Measurements from ENCODE around the gene ACO2.

The ACO2 gene

DNA sequence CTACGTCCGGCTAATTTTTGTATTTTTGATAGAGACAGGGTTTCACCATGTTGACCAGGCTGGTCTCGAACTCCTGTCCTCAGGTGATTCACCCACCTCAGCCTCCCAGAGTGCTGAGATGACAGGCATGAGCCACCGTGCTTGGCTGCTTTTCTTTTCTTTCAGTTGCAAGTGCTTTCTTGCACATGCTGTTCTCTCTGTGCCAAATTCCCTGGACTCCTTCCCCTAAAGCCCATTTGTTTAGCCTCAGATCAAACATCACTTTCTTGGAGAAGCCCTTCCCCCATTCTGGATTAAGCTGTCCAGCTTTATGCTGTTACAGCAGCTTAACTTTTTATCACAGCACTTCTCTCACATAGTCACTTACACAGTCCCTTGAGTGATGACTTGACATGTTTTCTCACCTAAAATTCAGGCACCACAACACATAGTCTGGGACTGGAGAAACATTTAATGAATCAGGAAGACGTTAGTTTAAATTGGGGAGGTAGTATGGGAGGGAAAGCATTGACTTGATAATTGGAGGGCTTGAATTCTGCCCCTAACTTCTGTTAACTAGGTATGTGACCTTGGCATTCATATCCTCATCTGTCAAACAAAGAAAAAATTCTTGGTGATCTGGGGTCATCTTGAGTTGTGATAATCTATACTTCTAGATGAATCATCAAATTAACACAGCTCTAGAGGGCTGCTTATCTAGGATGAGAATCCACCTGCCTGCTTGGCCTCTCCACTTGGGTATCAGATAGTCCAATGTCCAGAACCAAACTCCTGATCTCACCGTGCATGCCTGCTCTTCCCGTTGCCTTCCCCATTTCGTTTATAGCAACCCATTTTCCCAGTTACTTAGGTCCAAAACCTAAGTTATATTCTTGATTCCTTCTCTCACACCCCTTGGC lies 18.4 kb downstream of the ACO2 start:
- H3K27ac ChIP-seq, result no peak overlapping the region
- no peak for DNase-seq (ENCODE audit: low read depth, low spot score)

DNA sequence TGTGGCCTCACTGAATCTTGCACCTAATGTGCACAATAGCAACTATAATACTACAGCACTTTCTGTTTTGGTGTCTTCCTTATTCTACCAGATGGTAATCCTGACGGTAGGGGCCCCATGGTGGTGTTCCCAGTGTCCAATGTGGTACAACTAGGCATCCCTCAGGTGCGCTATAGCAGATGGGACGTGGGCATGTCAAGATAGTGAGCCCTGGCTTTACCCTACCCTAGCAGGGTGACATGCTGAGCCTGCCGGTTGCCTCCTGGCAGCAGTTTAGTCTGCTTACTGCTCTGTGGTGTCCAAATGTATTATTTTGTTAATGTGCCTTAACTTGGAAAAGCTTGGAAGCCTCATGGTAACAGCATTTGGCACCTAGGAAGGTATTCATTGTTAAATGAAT lies 19.2 kb downstream of the ACO2 start:
- DNase-seq (ENCODE audit: low read depth, low spot score), result no peak

DNA sequence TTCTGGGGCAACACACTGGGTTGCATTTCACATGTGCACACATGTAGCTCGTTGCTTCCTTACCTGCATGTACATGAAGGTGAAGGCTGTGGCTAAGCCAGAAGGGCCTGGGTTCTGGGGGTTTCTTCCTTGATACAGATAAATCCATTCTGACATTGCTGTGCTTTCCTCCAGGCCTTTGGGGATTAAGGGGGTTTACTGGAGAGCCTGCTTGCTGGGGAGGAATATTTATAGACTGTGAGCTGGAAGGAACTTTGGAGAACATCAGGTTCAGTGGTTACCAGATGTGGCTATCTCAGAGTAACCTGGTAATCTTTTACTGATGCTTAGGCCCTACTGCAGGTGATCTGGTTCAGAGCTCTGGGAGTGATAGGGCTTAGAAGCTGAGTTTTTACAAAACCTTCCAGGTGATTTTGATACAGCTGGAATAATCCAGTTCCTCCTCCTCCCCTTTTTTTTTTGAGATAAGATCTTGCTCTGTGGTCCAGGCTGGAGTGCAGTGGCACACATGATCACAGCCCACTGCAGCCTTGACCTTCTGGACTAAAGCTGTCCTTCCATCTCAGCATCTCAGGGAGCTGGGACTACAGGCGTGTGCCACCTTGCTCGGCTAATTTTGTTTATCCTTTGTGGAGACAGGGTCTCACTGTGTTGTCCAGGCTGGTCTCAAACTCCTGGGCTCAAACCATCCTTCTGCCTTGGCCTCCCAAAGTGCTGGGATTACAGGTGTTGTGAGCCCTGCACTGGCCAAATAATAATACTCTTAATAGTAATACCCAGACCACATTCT lies 19.9 kb downstream of the ACO2 start:
- no peak overlapping the region for H3K27ac ChIP-seq
- no peak for DNase-seq (ENCODE audit: low read depth, low spot score)

More for the DNA sequence above, 19.2 kb downstream of the ACO2 start:
- H3K27ac ChIP-seq, result no peak overlapping the region

DNA sequence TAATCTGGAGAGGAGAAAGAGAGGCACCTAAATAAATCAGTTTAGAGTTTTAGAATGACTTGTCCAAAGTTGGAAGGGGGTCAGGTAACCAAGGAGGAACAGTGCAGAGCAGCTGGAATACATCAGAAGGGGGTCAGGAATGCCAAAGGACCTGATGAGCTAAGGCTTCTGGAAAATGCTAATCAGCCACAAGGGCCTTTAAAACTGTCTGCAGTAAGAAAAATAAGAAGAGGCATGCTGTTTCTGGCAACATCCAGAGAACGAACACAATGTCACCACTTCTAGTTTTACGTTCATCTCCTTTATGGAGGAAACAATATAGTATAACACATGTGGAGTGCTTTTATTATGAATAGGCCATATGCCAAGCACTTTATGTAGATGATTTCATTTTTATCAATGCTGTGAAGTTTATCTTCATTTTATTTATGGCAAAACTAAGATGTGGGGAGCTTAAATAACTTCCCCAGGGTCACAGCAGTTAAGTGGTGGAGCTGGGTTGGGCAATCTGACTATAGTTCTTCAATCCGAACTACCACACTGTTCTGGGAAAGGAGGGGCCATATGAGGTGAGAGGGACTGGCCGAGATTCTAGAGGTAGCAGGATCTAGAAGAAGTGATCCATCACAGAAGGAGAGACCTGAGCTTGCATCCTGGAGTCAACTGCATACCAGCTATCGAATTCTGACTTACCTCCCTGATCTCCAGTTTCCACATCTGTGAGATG lies 22.6 kb downstream of the ACO2 start:
- no peak overlapping the region for H3K27ac ChIP-seq
- DNase-seq (ENCODE audit: low read depth, low spot score), result no peak

DNA sequence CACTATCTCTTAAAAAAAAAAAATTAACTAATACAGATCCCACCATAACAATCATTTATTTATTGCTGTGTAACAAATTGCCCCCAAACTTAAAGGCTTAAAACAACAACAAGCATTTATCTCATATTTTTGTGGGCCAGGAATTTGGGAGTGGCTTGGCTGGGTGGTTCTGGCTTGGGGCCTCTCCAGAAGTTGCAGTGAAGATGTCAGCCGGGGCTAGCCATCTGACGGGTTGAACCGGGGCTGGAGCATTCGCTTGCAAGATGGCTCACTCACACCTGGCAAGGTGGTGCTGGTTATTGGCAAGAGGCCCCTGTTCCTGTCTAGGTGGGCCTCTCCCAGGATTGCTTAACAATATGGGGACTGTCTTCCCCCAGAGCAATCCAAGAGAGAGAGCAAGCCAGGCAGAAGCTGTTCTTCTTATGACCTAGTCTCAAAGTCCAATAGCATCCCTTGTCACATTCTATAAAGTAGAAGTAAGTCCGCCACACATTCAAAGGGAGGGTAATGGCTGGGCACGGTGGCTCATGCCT lies 29.5 kb downstream of the ACO2 start:
- no peak for DNase-seq (ENCODE audit: low read depth, low spot score)
- no peak overlapping the region for H3K27ac ChIP-seq

DNA sequence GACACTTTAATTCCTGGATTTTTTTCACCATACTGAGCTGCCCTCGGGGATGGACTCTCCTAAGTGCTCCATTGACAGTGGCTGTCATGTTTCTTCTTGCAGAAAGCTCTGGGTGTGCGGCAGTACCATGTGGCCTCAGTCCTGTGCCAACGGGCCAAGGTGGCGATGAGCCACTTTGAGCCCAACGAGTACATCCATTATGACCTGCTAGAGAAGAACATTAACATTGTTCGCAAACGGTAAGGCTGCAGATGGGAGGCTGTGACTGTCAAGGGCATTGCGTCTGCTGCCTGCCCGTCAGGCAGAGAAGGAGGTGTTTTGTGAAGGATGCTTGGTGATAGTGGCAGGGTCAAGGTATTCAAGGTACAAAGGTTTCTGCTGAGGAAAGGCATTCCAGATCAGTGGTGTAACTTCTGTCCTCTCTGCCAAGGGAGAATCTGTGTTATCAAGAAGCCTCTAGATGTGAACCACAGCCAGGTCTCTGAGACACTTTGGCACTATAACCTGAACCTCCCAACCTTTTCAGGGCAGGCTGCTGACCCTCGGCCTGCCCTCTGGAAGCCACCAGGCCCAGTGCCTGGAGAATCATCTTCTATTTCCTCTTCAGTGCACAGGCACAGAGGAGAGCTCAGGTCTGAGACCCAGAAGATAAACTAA lies 30.8 kb downstream of the ACO2 start:
- no peak for DNase-seq (ENCODE audit: low read depth, low spot score)
- no peak overlapping the region for H3K27ac ChIP-seq

DNA sequence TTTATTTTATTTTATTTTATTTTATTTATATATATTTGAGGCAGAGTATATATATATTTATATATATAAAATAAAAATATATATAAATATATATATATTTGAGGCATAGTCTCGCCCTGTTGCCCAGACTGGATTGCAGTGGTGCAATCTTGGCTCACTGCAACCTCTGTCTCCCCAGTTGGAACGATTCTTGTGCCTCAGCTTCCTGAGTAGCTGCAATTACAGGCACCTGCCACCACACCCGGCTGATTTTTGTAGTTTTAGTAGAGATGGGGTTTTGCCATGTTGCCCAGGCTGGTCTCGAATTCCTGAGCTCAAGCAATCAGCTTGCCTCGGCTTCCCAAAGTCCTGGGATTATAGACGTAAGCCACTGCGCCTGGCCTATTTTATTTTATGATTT lies 31.4 kb downstream of the ACO2 start:
- no peak overlapping the region for H3K27ac ChIP-seq
- DNase-seq (ENCODE audit: low read depth, low spot score), result no peak

DNA sequence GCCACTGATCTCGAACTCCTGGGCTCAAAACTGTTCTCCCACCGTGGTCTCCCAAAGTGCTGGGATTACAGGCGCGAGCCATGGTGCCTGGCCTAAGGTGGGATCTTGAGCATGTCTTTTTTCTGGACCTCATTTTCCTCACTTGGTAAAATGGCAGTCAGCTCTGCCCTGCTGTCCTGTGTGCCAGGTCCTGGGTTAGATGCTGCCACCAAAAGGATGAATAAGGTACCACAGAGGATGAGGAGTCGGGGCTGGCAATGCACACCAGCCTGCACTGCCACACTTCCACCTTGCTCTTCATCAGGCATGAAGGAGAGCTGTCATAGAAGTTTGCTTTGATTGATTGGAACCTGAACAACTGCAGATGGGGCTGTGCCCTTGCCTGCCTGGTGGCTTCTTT lies 32.3 kb downstream of the ACO2 start:
- DNase-seq (ENCODE audit: low read depth, low spot score), result no peak
- no peak overlapping the region for H3K27ac ChIP-seq

DNA sequence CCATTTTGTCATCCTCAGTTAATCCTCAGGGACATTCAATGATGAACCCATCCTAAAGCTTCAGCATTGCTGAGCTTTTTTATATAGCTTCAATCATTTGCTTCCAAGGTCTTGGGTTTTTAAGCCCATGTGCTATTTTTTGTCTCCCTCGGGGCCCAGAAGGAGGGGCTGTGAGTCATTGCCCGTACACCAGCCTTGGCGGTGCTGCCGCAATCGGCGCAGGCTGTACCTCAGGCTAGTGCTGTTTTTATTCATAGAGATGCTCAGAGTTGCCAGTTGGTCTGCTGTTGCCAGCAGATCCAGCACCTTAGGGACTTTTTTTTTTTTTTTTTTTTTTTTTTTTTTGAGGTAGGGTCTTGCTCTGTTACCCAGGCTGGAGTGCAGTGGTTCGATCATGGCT lies 35.5 kb downstream of the ACO2 start:
- DNase-seq (ENCODE audit: low read depth, low spot score), result no peak

DNA sequence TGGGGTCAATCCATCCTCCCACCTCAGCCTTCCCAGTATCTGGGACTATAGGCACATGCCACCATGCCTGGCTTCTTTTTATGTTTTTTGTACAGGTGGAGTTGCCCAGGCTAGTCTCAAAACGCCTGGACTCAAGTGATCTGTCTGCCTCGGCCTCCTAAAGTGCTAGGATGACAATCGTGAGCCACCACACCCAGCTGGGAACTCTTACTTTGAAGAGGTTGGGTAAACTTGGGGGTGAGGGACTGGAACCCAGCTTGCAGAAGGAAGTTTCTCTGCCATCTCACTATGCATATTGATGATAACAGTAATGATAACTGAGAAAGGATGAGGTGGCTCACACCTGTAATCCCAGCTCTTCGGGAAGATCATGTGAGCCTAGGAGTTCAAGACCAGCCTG lies 35.9 kb downstream of the ACO2 start:
- H3K27ac ChIP-seq, result no peak overlapping the region
- DNase-seq (ENCODE audit: low read depth, low spot score), result no peak

More for the DNA sequence above, 35.5 kb downstream of the ACO2 start:
- no peak overlapping the region for H3K27ac ChIP-seq

DNA sequence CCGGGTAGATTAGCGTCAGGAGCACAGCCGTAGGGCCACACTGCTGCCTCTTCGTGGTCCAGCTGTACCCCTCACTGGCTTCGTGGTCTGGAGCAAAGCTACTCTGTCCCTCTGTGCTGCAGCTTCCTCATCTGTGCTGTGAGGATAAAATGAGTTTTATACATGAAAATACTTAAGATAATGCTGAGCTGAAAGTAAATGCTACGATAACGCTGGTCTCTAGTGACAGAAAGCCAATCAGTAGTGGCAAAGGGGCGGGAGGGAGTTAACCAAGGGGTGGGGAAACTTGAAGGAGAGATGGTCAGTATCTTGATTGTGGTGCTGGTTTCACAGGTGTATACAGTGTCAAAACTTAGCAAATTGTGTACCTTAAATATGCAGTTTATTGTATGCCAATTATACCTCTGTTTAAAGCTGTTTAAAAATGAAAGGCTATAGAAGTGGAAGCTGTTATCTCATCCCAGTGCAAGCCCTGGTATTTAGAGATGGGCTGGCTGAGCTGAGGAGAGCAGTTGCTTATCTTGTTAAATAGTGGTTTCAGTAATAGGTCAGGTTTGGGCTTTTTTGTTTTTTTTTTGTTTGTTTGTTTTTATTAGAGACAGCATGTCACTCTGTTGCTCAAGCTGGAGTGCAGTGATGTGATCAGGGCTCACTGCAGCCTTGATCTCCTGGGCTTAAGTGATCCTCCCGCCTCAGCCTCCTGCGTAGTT lies 36.7 kb downstream of the ACO2 start:
- DNase-seq (ENCODE audit: low read depth, low spot score), result no peak

DNA sequence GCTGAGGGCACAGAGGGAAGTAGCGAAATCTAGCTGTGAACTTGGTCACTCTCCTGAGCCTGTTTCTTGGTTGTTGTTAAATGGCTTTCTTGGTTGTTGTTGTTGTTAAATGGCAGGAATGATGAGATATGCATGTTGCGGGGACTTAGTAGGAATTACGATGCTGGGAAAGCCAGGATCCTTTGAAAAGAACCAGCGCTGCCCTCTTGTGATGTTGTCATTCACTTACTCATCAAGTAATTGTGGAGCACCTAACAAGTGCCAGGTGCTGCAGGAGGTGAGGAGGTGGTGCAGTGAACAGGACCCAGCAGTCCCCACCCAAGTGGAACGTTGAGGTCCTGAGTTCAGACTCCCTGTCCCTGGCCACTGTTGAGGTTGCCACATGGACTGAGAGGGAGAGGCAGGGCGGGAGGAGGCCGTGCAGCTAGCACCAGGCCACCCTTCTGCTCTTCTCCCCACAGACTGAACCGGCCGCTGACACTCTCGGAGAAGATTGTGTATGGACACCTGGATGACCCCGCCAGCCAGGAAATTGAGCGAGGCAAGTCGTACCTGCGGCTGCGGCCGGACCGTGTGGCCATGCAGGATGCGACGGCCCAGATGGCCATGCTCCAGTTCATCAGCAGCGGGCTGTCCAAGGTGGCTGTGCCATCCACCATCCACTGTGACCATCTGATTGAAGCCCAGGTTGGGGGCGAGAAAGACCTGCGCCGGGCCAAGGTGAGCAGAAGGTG lies 38.6 kb downstream of the ACO2 start:
- DNase-seq (ENCODE audit: low read depth, low spot score), result no peak
- H3K27ac ChIP-seq, result no peak overlapping the region

More for the DNA sequence above, 36.7 kb downstream of the ACO2 start:
- no peak overlapping the region for H3K27ac ChIP-seq

DNA sequence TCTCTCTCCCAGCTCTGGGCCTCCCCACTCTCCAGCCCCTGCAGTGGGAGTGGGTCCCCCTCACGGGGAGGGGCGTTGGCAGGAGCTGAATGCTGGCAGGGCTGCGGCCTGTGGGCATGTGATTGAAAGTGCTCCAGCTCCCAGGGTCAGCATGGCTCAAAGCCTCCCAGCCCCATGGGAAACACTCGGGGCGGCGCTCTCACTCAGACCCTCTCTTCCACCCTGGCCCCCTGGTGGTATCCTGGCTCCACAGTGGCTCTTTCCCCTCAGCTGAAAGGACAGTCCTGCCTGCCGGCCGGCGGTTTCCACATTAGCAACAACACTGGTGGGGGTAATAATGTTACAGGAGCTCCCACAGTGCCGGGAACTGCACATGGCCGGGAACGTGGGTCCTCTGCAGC lies 39.9 kb downstream of the ACO2 start:
- no peak overlapping the region for H3K27ac ChIP-seq
- no peak for DNase-seq (ENCODE audit: low read depth, low spot score)

DNA sequence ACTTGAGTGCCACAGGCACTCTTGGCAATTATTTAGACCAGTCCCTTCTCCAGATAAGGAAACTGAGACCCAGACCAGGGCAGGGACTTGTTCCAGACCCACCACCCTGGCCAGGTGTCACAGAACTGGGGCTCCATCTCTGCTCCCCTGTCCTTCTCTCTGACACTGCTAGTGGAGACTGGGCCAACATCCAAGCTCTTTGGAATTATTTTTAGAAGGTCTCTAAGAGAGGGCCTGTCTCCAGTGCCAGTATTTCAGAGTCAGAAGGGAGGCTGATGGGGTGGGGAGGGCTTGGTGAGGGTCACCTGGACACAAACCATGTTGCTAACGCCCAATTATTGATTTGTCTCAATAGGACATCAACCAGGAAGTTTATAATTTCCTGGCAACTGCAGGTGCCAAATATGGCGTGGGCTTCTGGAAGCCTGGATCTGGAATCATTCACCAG lies 42.6 kb downstream of the ACO2 start:
- no peak for DNase-seq (ENCODE audit: low read depth, low spot score)
- H3K27ac ChIP-seq, result no peak overlapping the region

DNA sequence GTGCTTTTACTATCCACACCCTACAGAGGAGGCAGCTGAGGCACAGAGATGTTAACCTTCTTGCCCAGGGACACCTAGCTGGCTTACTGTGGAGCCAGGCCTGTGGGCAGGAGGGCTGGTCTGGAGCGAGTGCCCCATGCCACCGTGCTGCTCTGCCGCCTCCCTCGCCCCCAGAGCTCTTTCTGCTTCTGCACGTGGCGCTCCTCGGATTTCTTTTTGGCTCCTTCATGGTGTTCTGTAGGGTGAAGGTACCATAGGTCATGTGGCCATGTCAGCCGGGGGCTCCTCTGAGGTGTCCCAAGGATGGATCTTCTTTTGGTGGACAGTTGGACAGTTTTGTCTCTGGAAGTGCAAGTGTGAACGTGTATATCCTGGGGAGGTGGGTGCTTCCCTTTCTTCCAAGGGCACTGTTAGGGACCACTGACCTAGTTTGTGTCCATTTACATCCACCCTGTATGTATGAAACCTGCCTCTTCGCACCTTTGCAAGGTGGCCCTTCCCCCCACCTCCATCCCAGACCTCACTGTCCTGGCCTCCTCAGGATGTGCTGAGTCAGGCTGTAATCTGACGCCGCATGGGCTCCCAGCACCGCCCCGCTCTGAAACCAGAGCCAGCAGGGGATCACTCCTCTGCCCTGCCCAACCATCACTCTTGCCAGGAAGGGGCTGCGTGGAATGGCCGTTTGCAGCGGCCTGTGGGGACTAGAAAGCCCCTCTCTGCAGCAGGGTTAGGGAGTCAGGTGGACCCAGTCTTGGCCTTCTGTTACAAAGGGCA lies 43.7 kb downstream of the ACO2 start:
- DNase-seq (ENCODE audit: low read depth, low spot score), result no peak
- no peak overlapping the region for H3K27ac ChIP-seq

DNA sequence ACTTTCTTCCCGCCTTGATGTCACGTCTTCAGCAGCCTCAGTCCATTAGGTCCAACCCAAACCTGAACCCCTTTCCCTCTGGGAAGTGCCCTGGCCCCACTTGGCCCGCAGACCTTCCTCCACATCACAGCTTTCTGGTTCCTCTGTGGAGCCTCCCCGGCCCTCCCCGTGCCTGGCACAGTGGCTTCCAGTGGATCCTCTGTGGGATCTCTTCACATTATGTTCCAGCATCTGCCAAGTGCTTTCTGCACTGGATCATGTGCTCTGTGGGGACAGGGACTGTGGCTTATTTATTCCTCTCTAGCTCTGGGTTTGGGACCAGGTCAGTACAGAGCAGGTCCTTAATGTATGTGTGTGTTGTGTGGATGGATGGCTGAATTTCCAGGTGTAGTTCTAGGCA lies 44.5 kb downstream of the ACO2 start:
- H3K27ac ChIP-seq, result no peak overlapping the region

DNA sequence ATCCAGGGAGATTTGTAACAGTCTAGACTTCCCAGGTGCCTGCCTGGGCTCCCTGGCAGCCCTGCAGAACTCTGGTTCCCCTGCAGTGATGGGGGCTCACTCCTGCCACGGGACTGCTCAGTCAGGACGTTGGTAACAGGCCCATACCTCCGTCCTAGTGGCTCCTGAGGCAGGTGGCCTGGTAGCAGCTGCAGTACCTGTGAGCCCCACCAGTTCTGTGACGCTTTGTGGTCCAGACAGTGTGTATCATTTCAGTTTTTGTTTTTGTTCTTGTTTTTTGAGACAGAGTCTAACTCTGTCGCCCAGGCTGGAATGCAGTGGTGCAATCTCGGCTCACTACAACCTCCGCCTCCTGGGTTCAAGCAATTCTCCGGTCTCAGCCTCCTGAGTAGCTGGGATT lies 47.5 kb downstream of the ACO2 start:
- DNase-seq (ENCODE audit: low read depth, low spot score), result no peak
- peak overlapping the region; percentile 70 for H3K27ac ChIP-seq

More for the DNA sequence above, 44.5 kb downstream of the ACO2 start:
- no peak for DNase-seq (ENCODE audit: low read depth, low spot score)
